PC-3 (cell line): ENCODE measurements around the gene ADARB2. TPM values are rescaled to one million over a fixed set of nuclear protein-coding genes. Genes with fewer than 3 reads are reported as not detected.

Source experiments
- ATAC-seq: fragments of 200-7000 bp; cut with Tn5 transposase; 2 replicates; pipeline ENCODE4 v1.9.1; 2020; ENCODE audit warnings: mild to moderate bottlenecking, moderate library complexity
- BruUV-seq: library from RNA; stranded (reverse); fragments of 400-500 nt; replicated peaks from 2 replicates; lab custom pipeline; 2021; lab: Mats Ljungman, UMichigan
- CTCF ChIA-PET: fragments of 300-600 bp; sonication (Branson Sonifier 250); formaldehyde crosslinking; loops from one replicate; lab custom pipeline; 2022; ENCODE audit warnings: antibody characterized with exemption; lab: Charles Lee
- POLR2A ChIA-PET: fragments of 300-600 bp; sonication (Branson Sonifier 250); formaldehyde crosslinking; loops from one replicate; lab custom pipeline; 2022; ENCODE audit warnings: antibody characterized with exemption; ENCODE audit not compliant: unreplicated experiment; lab: Charles Lee
- DNase-seq: peaks from one replicate; pipeline ENCODE4 v3.0.0-alpha.2; 2015
- H2AFZ ChIP-seq: fragments of 300-600 bp; sonication (generic); 2 replicates; pipeline ENCODE4 v1.6.0; 2016; ENCODE audit warnings: antibody characterized with exemption, low read length
- H3F3A ChIP-seq: fragments of 300-600 bp; sonication (generic); one replicate; pipeline ENCODE4 v1.6.0; 2017; ENCODE audit warnings: antibody characterized with exemption, low read length, control low read depth, mild to moderate bottlenecking; ENCODE audit not compliant: unreplicated experiment
- H3K27ac ChIP-seq: fragments of 300-600 bp; sonication (generic); 2 replicates; pipeline ENCODE4 v1.5.1; 2016; ENCODE audit warnings: mild to moderate bottlenecking, low read length
- H3K27me3 ChIP-seq: fragments of 300-600 bp; sonication (generic); 2 replicates; pipeline ENCODE4 v1.6.1; 2016; ENCODE audit warnings: low read length, mixed read lengths
- H3K36me3 ChIP-seq: fragments of 300-600 bp; sonication (generic); 2 replicates; pipeline ENCODE4 v1.6.1; 2016; ENCODE audit warnings: low read depth, mixed run types, low read length, mixed read lengths
- H3K4me1 ChIP-seq: fragments of 300-600 bp; sonication (generic); 2 replicates; pipeline ENCODE4 v1.5.1; 2016; ENCODE audit warnings: low read length; ENCODE audit not compliant: insufficient read depth
- H3K4me2 ChIP-seq: fragments of 300-600 bp; sonication (generic); 2 replicates; pipeline ENCODE4 v1.6.0; 2016; ENCODE audit warnings: low read length
- H3K4me3 ChIP-seq: fragments of 300-600 bp; sonication (generic); 2 replicates; pipeline ENCODE4 v1.5.1; 2016; ENCODE audit warnings: mild to moderate bottlenecking, low read length, mixed read lengths
- H3K79me2 ChIP-seq: fragments of 300-600 bp; sonication (generic); 2 replicates; pipeline ENCODE4 v1.6.1; 2017; ENCODE audit warnings: low read length, mixed read lengths
- H3K9ac ChIP-seq: fragments of 300-600 bp; sonication (generic); 2 replicates; pipeline ENCODE4 v1.6.0; 2016; ENCODE audit warnings: mild to moderate bottlenecking, low read length
- H3K9me2 ChIP-seq: fragments of 300-600 bp; sonication (generic); replicated peaks from 2 replicates; pipeline ENCODE4 v1.6.1; 2016; ENCODE audit warnings: mixed run types, low read length, mixed read lengths
- H3K9me3 ChIP-seq: fragments of 300-600 bp; sonication (generic); 2 replicates; pipeline ENCODE4 v1.6.1; 2016; ENCODE audit warnings: low read length, mixed read lengths
- H4K20me1 ChIP-seq: fragments of 300-600 bp; sonication (generic); 2 replicates; pipeline ENCODE4 v1.6.1; 2016; ENCODE audit warnings: low read length, mixed read lengths
- CTCF ChIP-seq: fragments of 300-600 bp; sonication (generic); conservative IDR thresholded peaks from 2 replicates; pipeline ENCODE4 v1.5.1; 2017; ENCODE audit warnings: antibody characterized with exemption, low read depth, mild to moderate bottlenecking, low read length
- EZH2 ChIP-seq: fragments of 300-600 bp; sonication (generic); IDR thresholded peaks from one replicate; pipeline ENCODE4 v1.6.1; 2017; ENCODE audit warnings: antibody characterized with exemption, mild to moderate bottlenecking, low read length; ENCODE audit not compliant: unreplicated experiment
- EZH2phosphoT487 ChIP-seq: fragments of 300-600 bp; sonication (generic); IDR thresholded peaks from 2 replicates; pipeline ENCODE4 v1.6.1; 2018; ENCODE audit warnings: mild to moderate bottlenecking, antibody characterized with exemption, low read length, borderline replicate concordance
- intact Hi-C: fragments of 100-400 bp; cut with micrococcal nuclease; formaldehyde crosslinking; loops from 2 replicates; pipeline ENCODE4 v1.9.0; 2023
- total RNA-seq: library from RNA; depleted of rRNA; stranded (reverse); fragments of >200 nt; gene quantifications from 2 replicates; pipeline ENCODE4 v1.2.3, GENCODE V29; 2014

ADARB2 gene
- total RNA-seq, 1 experiment from 2014 or later = not detected

- no peaks in the 10 kb centered on the region for H3K4me1 ChIP-seq
- H4K20me1 ChIP-seq = no peaks in the 10 kb centered on the region
- peaks cover 42% of the 10 kb centered on the region for H3K27me3 ChIP-seq
- H3K79me2 ChIP-seq = no peaks in the 10 kb centered on the region
- no peaks in the 10 kb centered on the region for H3K9me3 ChIP-seq
- DNase-seq (no peak), ATAC-seq (no peak)
- H3K27ac ChIP-seq = no peak overlapping the region
- no peak for TF ChIP-seq EZH2
- no peak for TF ChIP-seq CTCF
- no peak for TF ChIP-seq EZH2phosphoT487
- H3K9ac ChIP-seq = no peak overlapping the region
- H3K4me2 ChIP-seq = no peak overlapping the region
- H2AFZ ChIP-seq = no peak overlapping the region
- no peaks in the 10 kb centered on the region for H3K36me3 ChIP-seq
- intact Hi-C loops = no loop called here
- POLR2A ChIA-PET = no interaction called here
- no peaks in the 10 kb centered on the region for H3K9me2 ChIP-seq
- CTCF ChIA-PET = no interaction called here
- H3K4me3 ChIP-seq = no peak overlapping the region
- H3F3A ChIP-seq = no peaks in the 10 kb centered on the region
- BruUV-seq = no TSS peak
Observed at GRCh38 chr10:1198453-1199344, 538.6 kb downstream of the ADARB2 start.

- Histone ChIP-seq H3K36me3 (no peaks in the 10 kb centered on the region), H3K27me3 (peaks cover 51% of the 10 kb centered on the region), H3K27ac (no peak overlapping the region), H3K4me1 (no peaks in the 10 kb centered on the region), H3K9ac (no peak overlapping the region), H3K4me3 (no peak overlapping the region), H3K9me2 (no peaks in the 10 kb centered on the region), H4K20me1 (no peaks in the 10 kb centered on the region), H3K4me2 (no peak overlapping the region), H3K9me3 (no peaks in the 10 kb centered on the region), H2AFZ (no peak overlapping the region), H3K79me2 (no peaks in the 10 kb centered on the region), H3F3A (no peaks in the 10 kb centered on the region)
- DNase-seq (no peak), ATAC-seq (no peak)
- no TSS peak for BruUV-seq
- TF ChIP-seq CTCF (no peak), EZH2phosphoT487 (no peak), EZH2 (no peak)
- ChIA-PET CTCF (no interaction called here), POLR2A (no interaction called here)
- intact Hi-C loops = no loop called here
Observed at GRCh38 chr10:1197384-1197783, 539.9 kb downstream of the ADARB2 start.

GRCh38 chr10:1196656-1197055 lies 540.7 kb downstream of the ADARB2 start:
- ATAC-seq (no peak), DNase-seq (no peak)
- Histone ChIP-seq H3K9me3 (no peaks in the 10 kb centered on the region), H2AFZ (no peak overlapping the region), H3K27ac (no peak overlapping the region), H3K36me3 (no peaks in the 10 kb centered on the region), H3K4me3 (no peak overlapping the region), H3K9me2 (no peaks in the 10 kb centered on the region), H3K4me2 (no peak overlapping the region), H3K27me3 (peaks cover 59% of the 10 kb centered on the region), H3F3A (no peaks in the 10 kb centered on the region), H3K79me2 (no peaks in the 10 kb centered on the region), H3K9ac (no peak overlapping the region), H3K4me1 (no peaks in the 10 kb centered on the region), H4K20me1 (no peaks in the 10 kb centered on the region)
- ChIA-PET POLR2A (no interaction called here), CTCF (no interaction called here)
- TF ChIP-seq EZH2phosphoT487 (no peak), CTCF (no peak), EZH2 (no peak)
- intact Hi-C loops = no loop called here
- no TSS peak for BruUV-seq
